NCI-H2196 treated with DMSO at 0.1 percent for 48 hours (cell line): ENCODE measurements around the gene SLC2A1.
"Not testable (repeated sequence)": the region's sequence is repeated elsewhere in the genome, so short reads cannot be mapped to it uniquely, and the experiment has no call there.

Experiments
- DNase-seq: peaks from one replicate; lab custom pipeline; 2025; ENCODE audit not compliant: unreplicated experiment; lab: John Stamatoyannopoulos, UW

The SLC2A1 gene

DNA sequence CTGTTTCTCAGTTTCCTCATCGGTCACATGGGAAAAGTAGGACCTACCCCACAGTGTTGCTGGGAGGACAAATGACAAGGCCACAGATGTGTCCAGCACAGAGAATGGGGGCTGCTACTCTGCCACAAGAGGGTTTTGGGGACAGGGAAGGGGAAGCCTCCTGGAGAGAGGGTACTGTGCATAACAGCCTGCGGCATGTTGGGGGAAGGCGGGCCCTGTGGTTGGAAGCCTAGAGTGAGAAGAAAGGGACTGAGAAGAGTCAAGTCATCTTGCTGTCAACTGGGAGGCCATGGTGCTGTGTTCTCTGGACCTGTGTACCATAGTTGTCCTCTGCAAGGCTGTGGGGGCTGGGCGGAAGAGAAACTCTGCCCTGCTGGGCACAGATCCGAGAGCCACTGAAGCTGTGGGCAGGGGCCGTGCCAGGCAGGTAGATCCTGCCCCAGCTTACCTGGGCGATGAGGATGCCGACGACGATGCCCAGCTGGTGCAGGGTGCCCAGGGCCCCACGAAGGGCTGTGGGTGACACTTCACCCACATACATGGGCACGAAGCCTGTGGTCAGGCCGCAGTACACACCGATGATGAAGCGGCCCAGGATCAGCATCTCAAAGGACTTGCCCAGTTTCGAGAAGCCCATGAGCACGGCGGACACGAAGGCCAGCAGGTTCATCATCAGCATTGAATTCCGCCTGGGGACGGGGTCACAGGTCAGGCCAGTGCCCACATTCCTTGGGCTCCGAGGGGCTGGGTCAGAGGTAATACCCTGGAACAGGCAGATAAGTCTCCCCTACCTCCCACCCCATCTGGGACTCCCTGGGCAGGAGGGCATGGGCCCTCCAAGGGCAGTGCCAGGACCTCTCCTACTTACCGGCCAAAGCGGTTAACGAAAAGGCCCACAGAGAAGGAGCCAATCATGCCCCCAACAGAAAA lies 28.2 kb downstream of the SLC2A1 start:
- DNase-seq = no peak

- DNase-seq = no peak
Measured at GRCh38 chr1:42929434-42930177, 29.1 kb downstream of the SLC2A1 start.

GRCh38 chr1:42928859-42929258 lies 29.8 kb downstream of the SLC2A1 start:
- DNase-seq = no peak

DNA sequence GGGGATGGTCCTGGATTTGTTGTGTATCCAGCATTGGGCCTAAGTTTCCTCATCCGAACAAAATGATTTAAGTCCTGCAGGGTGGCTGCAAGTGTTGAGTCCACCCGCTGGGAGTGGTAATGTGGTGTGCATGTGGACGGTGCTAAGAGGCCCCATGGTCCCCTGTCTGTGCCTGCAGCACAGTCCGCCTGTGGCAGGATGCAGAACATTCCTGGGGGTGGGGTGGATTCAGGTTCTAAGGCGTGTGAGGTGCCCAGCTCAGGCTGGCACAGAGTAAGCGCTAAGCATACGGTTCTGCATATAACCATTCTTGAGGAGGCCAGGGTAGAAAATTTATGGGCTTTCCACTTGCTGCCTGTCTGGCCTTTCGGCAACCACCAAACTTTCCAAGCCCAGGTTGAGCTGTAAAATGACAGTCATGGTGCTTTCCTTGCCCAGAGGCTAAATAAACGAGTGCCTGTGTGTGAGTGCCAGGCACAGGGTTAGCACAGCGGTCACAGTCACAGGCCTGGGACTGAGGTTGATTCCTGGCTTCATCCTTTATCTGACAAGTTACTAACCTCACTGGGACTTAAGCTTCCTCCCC lies 30.7 kb downstream of the SLC2A1 start:
- no peak for DNase-seq

DNA sequence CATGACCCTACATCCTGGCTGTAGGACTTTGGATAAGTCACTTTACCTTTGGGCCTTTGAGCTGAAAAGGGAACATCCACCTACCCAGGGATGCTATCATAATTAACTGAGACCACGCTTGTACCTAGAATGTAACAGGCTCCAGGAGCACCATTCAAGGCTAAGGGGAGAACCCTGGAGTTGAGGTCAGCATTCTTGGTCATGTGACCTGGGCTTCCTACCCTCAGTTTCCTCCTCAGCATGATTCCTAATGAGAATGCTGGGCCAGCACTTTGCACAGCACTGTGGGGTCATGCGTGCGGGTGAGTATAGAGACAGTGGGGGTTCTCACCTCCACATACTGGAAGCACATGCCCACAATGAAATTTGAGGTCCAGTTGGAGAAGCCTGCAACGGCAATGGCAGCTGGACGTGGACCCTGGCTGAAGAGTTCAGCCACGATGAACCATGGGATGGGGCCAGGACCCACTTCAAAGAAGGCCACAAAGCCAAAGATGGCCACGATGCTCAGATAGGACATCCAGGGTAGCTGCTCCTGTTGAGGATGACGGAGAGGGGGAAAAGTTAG lies 31.3 kb downstream of the SLC2A1 start:
- DNase-seq = no peak

DNA sequence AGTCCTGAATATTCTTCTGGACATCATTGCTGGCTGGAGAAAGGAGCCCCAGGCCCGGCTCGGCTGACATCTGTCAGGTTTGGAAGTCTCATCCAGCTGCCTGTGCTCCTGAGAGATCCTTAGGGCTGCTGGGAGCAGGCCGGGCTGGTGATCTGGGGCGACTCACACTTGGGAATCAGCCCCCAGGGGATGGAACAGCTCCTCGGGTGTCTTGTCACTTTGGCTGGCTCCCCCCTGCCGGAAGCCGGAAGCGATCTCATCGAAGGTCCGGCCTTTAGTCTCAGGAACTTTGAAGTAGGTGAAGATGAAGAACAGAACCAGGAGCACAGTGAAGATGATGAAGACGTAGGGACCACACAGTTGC lies 31.8 kb downstream of the SLC2A1 start:
- no peak for DNase-seq

- no peak for DNase-seq
Measured at GRCh38 chr1:42926235-42926878, 32.3 kb downstream of the SLC2A1 start.

GRCh38 chr1:42924851-42925760 lies 33.6 kb downstream of the SLC2A1 start:
- DNase-seq = no peak

- DNase-seq = peak; percentile 88
Measured at GRCh38 chr1:42924082-42924850, 34.4 kb downstream of the SLC2A1 start.

GRCh38 chr1:42923367-42924081 lies 35.1 kb downstream of the SLC2A1 start:
- no peak for DNase-seq

DNA sequence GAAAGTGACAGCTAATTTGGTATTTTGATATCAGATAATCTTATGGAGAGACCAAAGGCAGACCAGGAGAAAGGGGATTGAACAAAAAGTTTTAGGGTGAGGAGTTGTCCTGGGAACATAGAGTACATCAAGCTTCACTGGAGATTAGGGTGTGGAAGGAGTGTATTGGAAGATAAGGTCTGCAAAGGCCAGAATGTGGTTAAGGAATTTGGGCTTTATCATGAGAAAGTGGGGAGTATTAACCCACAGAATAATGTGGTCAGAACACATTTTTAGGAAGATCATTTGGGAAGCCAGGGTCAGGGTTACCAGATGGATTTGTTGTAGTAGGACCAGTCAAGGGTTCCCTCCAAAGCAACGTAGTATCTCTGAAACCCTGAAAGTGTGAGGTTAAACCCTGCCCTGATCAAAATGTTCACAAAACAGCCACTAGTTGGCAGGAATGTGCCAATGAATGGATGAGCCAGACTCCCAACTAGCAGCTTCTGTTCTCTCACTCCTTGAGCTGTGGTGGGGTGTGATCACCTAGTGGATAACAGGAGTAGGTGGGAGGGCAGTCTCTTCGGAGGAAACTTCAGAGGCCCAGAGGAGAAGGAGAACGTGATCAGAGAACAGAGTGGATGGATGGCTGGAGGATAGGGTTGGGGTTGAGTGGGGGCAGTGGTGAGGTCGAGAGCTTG lies 35.8 kb downstream of the SLC2A1 start:
- peak; percentile 47 for DNase-seq

DNA sequence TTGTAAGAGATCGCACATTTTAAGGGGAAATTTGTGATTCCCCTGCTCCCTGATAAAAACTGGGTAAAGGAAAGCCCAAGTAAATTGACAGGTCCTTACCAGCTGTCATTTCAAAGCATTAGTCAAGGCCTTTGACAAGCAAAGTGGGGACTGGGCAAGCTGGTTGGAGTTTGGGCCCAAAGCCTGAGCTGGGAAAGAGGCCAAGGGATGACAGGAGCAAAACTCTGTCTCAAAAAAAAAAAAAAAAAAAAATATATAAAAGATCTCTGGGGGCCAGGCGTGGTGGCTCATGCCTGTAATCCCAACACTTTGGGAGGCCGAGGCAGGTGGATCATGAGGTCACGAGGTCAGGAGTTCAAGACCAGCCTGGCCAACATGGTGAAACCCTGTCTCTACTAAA lies 36.9 kb downstream of the SLC2A1 start:
- no peak for DNase-seq

DNA sequence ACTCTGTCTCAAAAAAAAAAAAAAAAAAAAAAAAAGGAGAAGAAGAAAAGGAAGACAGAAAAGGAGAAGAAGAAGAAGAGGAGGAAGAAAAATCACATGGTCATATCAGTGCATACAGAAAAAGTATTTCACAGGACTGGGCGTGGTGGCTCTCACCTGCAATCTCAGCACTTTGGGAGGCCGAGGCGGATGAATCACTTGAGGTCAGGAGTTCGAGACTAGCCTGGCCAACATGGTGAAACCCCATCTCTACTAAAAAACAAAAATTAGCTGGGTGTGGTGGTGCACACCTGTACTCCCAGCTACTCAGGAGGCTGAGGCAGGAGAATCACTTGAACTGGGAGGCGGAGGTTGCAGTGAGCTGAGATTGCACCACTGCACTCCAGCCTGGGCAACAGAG lies 39.0 kb downstream of the SLC2A1 start:
- DNase-seq = not testable (repeated sequence)

GRCh38 chr1:42917241-42917495 lies 41.5 kb downstream of the SLC2A1 start:
- DNase-seq = no peak

- no peak for DNase-seq
Measured at GRCh38 chr1:42915456-42915855, 43.2 kb downstream of the SLC2A1 start.

- no peak for DNase-seq
Measured at GRCh38 chr1:42914092-42914627, 44.5 kb downstream of the SLC2A1 start.

DNA sequence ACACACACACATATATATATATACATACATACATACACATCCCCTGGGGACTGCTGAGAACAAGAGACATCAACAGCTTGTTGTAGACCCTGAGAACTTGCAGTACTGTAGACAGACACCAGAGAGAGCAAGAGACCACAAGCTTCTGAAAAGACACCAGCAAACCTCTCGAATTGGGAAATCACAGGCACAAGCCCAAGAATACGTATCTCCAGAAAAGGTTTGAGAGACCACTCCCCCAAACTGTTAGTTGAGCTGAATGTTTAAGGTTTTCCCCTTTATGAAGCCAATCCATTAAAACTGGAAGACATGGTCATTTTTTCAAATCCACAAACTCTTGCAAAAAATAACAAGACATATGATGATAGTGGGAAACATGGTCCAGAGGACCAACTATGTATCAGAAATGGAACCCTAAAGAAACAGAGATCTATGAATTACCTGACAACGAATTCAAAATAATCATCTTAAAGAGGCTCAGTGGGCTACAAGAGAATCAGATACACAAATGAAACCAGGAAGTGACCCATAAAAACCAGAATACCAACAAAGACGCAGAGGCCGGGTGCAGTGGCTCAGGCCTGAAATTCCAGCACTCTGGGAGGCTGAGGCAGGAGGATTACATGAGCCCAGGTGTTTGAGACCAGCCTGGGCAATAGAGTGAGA lies 45.1 kb downstream of the SLC2A1 start:
- DNase-seq = peak; percentile 10

DNA sequence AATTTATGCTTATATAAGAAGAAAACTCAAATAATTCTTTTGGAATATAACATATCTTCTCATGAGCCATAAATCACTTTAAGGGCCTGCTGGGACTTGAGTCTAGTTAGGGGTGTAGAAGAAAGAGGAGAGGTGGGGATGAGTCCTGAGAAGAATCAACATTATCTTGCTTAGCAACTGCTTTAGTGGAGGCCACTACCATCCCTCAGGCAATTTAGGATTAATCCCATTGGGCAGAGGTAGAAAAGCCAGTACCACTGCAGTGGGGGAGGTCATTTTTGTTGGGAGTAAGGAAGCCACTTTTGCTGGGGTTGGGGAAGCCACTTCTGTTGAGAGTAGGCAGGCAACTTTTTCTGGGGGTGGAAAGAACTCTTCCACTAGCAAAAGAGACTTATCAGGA lies 47.7 kb downstream of the SLC2A1 start:
- DNase-seq = no peak
